ENCODE results near the gene RXRA.

GRCh38 chr9:134295101-134295745, 31.0 kb upstream of the RXRA start:
- TF ChIP-seq ELF1 (IDR thresholded peaks at IDR 0.05) = no peak
- TF ChIP-seq CTCF (IDR thresholded peaks at IDR 0.05) = no peak
- no peak for TF ChIP-seq POLR2AphosphoS5 (IDR thresholded peaks at IDR 0.05; ENCODE audit: low read depth, low read length)
- TF ChIP-seq EP300 (IDR thresholded peaks at IDR 0.05; ENCODE audit: borderline replicate concordance in 1 of 2, low read depth in 1 of 2, low read length in 1 of 2) = no peak
- TF ChIP-seq RAD21 (IDR thresholded peaks at IDR 0.05; ENCODE audit: low read length) = no peak
- TF ChIP-seq TAF1 (IDR thresholded peaks at IDR 0.05; ENCODE audit: borderline replicate concordance, low read depth, low read length) = no peak
- no peak for TF ChIP-seq USF2 (IDR thresholded peaks at IDR 0.05; ENCODE audit: borderline replicate concordance, low read depth, low read length)
- TF ChIP-seq REST (IDR thresholded peaks at IDR 0.05; ENCODE audit: low read depth, low read length) = no peak
